ENCODE data around the gene PLCXD3. TPM values are rescaled to one million over a fixed set of nuclear protein-coding genes. Genes with fewer than 3 reads are reported as not detected.
"Not testable (repeated sequence)": the region's sequence is repeated elsewhere in the genome, so short reads cannot be mapped to it uniquely, and the experiment has no call there.

The PLCXD3 gene
- total RNA-seq, 2 experiments from 2014 or later, result not detected

- ATAC-seq (ENCODE audit: low read depth) (no peak), DNase-seq (no peak)
- H3K4me1 Mint-ChIP-seq, result no peaks in the 10 kb centered on the region
- no peak overlapping the region for H3K4me3 Mint-ChIP-seq
- no peaks in the 10 kb centered on the region for H3K36me3 Mint-ChIP-seq
- POLR2A ChIA-PET, result no interaction called here
- peaks cover 21% of the 10 kb centered on the region for H3K27me3 Mint-ChIP-seq
- no peak overlapping the region for H3K27ac Mint-ChIP-seq
- no peaks in the 10 kb centered on the region for H3K9me3 Mint-ChIP-seq
These were observed 840 bp upstream of the PLCXD3 start for GRCh38 chr5:41511241-41511640.

GRCh38 chr5:41509399-41510175 is 814 bp downstream of the PLCXD3 start:
- Mint-ChIP-seq H3K36me3 (no peaks in the 10 kb centered on the region), H3K4me3 (no peak overlapping the region), H3K9me3 (no peaks in the 10 kb centered on the region), H3K27ac (no peak overlapping the region), H3K4me1 (no peaks in the 10 kb centered on the region), H3K27me3 (peaks cover 21% of the 10 kb centered on the region)
- no peak for ATAC-seq (ENCODE audit: low read depth)
- POLR2A ChIA-PET, result no interaction called here
- no peak for DNase-seq

- H3K9me3 Mint-ChIP-seq, result no peaks in the 10 kb centered on the region
- H3K4me3 Mint-ChIP-seq, result no peak overlapping the region
- ATAC-seq (ENCODE audit: low read depth) (no peak), DNase-seq (no peak)
- POLR2A ChIA-PET, result no interaction called here
- no peak overlapping the region for H3K27ac Mint-ChIP-seq
- H3K36me3 Mint-ChIP-seq, result no peaks in the 10 kb centered on the region
- peaks cover 21% of the 10 kb centered on the region for H3K27me3 Mint-ChIP-seq
- H3K4me1 Mint-ChIP-seq, result no peaks in the 10 kb centered on the region
These were observed 1.6 kb downstream of the PLCXD3 start for GRCh38 chr5:41508696-41509398.

- POLR2A ChIA-PET, result no interaction called here
- Mint-ChIP-seq H3K27me3 (peaks cover 21% of the 10 kb centered on the region), H3K27ac (no peak overlapping the region), H3K9me3 (no peaks in the 10 kb centered on the region), H3K4me3 (no peak overlapping the region), H3K36me3 (no peaks in the 10 kb centered on the region), H3K4me1 (no peaks in the 10 kb centered on the region)
- no peak for DNase-seq
- no peak for ATAC-seq (ENCODE audit: low read depth)
These were observed 2.2 kb downstream of the PLCXD3 start for GRCh38 chr5:41508186-41508585.

GRCh38 chr5:41507501-41507900 is 2.9 kb downstream of the PLCXD3 start:
- Mint-ChIP-seq H3K4me3 (no peak overlapping the region), H3K9me3 (no peaks in the 10 kb centered on the region), H3K36me3 (no peaks in the 10 kb centered on the region), H3K27ac (no peak overlapping the region), H3K27me3 (peaks cover 21% of the 10 kb centered on the region), H3K4me1 (no peaks in the 10 kb centered on the region)
- POLR2A ChIA-PET, result no interaction called here
- DNase-seq (no peak), ATAC-seq (ENCODE audit: low read depth) (no peak)

GRCh38 chr5:41503860-41504259 is 6.5 kb downstream of the PLCXD3 start:
- no peaks in the 10 kb centered on the region for H3K4me1 Mint-ChIP-seq
- H3K4me3 Mint-ChIP-seq, result no peak overlapping the region
- H3K27me3 Mint-ChIP-seq, result no peaks in the 10 kb centered on the region
- DNase-seq (no peak), ATAC-seq (ENCODE audit: low read depth) (no peak)
- no peaks in the 10 kb centered on the region for H3K36me3 Mint-ChIP-seq
- POLR2A ChIA-PET, result no interaction called here
- H3K9me3 Mint-ChIP-seq, result no peaks in the 10 kb centered on the region
- no peak overlapping the region for H3K27ac Mint-ChIP-seq

GRCh38 chr5:41503310-41503709 is 7.1 kb downstream of the PLCXD3 start:
- no peaks in the 10 kb centered on the region for H3K36me3 Mint-ChIP-seq

GRCh38 chr5:41493490-41494126 is 16.8 kb downstream of the PLCXD3 start:
- ATAC-seq (ENCODE audit: low read depth); H3K4me1 Mint-ChIP-seq; H3K36me3 Mint-ChIP-seq; H3K27me3 Mint-ChIP-seq; DNase-seq; POLR2A ChIA-PET; H3K27ac Mint-ChIP-seq; H3K4me3 Mint-ChIP-seq; H3K9me3 Mint-ChIP-seq: not testable (repeated sequence)

More at GRCh38 chr5:41503310-41503709, 7.1 kb downstream of the PLCXD3 start:
- H3K9me3 Mint-ChIP-seq, result no peaks in the 10 kb centered on the region
- H3K27ac Mint-ChIP-seq, result no peak overlapping the region
- no peak for DNase-seq
- ATAC-seq (ENCODE audit: low read depth), result no peak
- POLR2A ChIA-PET, result no interaction called here
- H3K27me3 Mint-ChIP-seq, result no peaks in the 10 kb centered on the region
- no peaks in the 10 kb centered on the region for H3K4me1 Mint-ChIP-seq
- H3K4me3 Mint-ChIP-seq, result no peak overlapping the region

GRCh38 chr5:41485533-41485932 is 24.9 kb downstream of the PLCXD3 start:
- H3K9me3 Mint-ChIP-seq, result no peaks in the 10 kb centered on the region
- POLR2A ChIA-PET, result no interaction called here

GRCh38 chr5:41482715-41483114 is 27.7 kb downstream of the PLCXD3 start:
- no peaks in the 10 kb centered on the region for H3K36me3 Mint-ChIP-seq
- DNase-seq, result no peak
- POLR2A ChIA-PET, result no interaction called here
- H3K4me3 Mint-ChIP-seq, result no peak overlapping the region
- ATAC-seq (ENCODE audit: low read depth), result no peak
- no peaks in the 10 kb centered on the region for H3K4me1 Mint-ChIP-seq
- H3K27me3 Mint-ChIP-seq, result no peaks in the 10 kb centered on the region
- H3K9me3 Mint-ChIP-seq, result no peaks in the 10 kb centered on the region
- no peak overlapping the region for H3K27ac Mint-ChIP-seq

More at GRCh38 chr5:41485533-41485932, 24.9 kb downstream of the PLCXD3 start:
- H3K27ac Mint-ChIP-seq, result no peak overlapping the region
- H3K27me3 Mint-ChIP-seq, result no peaks in the 10 kb centered on the region
- DNase-seq, result no peak
- H3K4me1 Mint-ChIP-seq, result no peaks in the 10 kb centered on the region
- no peaks in the 10 kb centered on the region for H3K36me3 Mint-ChIP-seq
- no peak overlapping the region for H3K4me3 Mint-ChIP-seq
- no peak for ATAC-seq (ENCODE audit: low read depth)

GRCh38 chr5:41482173-41482572 is 28.2 kb downstream of the PLCXD3 start:
- no peak overlapping the region for H3K4me3 Mint-ChIP-seq
- H3K27me3 Mint-ChIP-seq, result no peaks in the 10 kb centered on the region
- H3K9me3 Mint-ChIP-seq, result no peaks in the 10 kb centered on the region
- POLR2A ChIA-PET, result no interaction called here
- ATAC-seq (ENCODE audit: low read depth), result no peak
- no peak overlapping the region for H3K27ac Mint-ChIP-seq
- no peak for DNase-seq
- H3K36me3 Mint-ChIP-seq, result no peaks in the 10 kb centered on the region
- no peaks in the 10 kb centered on the region for H3K4me1 Mint-ChIP-seq

- H3K4me3 Mint-ChIP-seq; H3K27ac Mint-ChIP-seq; H3K36me3 Mint-ChIP-seq; POLR2A ChIA-PET; DNase-seq; ATAC-seq (ENCODE audit: low read depth); H3K27me3 Mint-ChIP-seq; H3K4me1 Mint-ChIP-seq: not testable (repeated sequence)
- H3K9me3 Mint-ChIP-seq, result peaks cover 12% of the 10 kb centered on the region
These were observed 38.7 kb downstream of the PLCXD3 start for GRCh38 chr5:41471571-41472208.

GRCh38 chr5:41465493-41466171 is 44.8 kb downstream of the PLCXD3 start:
- no peaks in the 10 kb centered on the region for H3K4me1 Mint-ChIP-seq
- POLR2A ChIA-PET, result no interaction called here

More at GRCh38 chr5:41465493-41466171, 44.8 kb downstream of the PLCXD3 start:
- no peak for ATAC-seq (ENCODE audit: low read depth)
- H3K9me3 Mint-ChIP-seq, result no peaks in the 10 kb centered on the region
- H3K27me3 Mint-ChIP-seq, result no peaks in the 10 kb centered on the region
- no peak overlapping the region for H3K27ac Mint-ChIP-seq
- no peak overlapping the region for H3K4me3 Mint-ChIP-seq
- no peaks in the 10 kb centered on the region for H3K36me3 Mint-ChIP-seq
- DNase-seq, result no peak

Data from activated naive CD8-positive, alpha-beta T cell treated with anti-CD3 and anti-CD28 coated beads, Interleukin-2, amount 10 ng/mL, durations not matched to agents 7 days and 5 days (primary cell).